Myometrial cell (primary cell): ENCODE measurements around the gene CACNA2D1. TPM values are rescaled to one million over a fixed set of nuclear protein-coding genes. Genes with fewer than 3 reads are reported as not detected.

Source experiments
- total RNA-seq: library from RNA; depleted of rRNA; stranded (reverse); fragments of >200 nt; gene quantifications from 2 replicates; pipeline ENCODE4 v1.2.3, GENCODE V29; 2015

The CACNA2D1 gene
- total RNA-seq = 12.8 and 13.3 TPM in 2 replicates

GRCh38 chr7:82443547-82444219 lies at the start of gene CACNA2D1:
Gene CACNA2D1 (minus strand): TSS chr7:82443777.

